Left forelimb (tissue), 1 donor: ENCODE measurements around the gene PPP1R13L.

Experiments
- DNase-seq: peaks from one replicate; pipeline ENCODE4 v3.0.0-alpha.2; 2018; ENCODE audit warnings: low spot score

Gene PPP1R13L

DNA sequence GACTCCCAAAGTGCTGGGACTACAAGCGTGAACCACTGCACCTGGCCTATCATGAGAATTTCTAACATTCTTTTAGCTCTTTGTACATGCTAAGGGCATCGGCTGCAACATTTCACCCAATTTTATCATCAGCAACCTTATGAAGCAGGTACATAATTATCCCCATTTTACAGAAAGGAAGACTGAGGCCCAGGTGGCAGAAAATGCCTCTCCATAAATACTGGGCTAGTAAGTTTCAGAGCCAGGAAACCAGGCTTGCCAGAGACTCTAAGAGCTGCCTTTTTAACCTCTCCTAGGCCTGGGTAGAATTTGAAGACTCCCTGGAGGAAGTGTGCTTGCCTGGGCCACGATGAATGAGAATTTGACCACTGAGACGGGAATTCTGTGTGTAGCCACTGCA is 36.7 kb downstream of the PPP1R13L start:
- no peak for DNase-seq

GRCh38 chr19:45364696-45365095 is 40.2 kb downstream of the PPP1R13L start:
- DNase-seq, result no peak

GRCh38 chr19:45363861-45364459 is 40.9 kb downstream of the PPP1R13L start:
- no peak for DNase-seq

- no peak for DNase-seq
These were observed 42.6 kb downstream of the PPP1R13L start for GRCh38 chr19:45362291-45362690.

DNA sequence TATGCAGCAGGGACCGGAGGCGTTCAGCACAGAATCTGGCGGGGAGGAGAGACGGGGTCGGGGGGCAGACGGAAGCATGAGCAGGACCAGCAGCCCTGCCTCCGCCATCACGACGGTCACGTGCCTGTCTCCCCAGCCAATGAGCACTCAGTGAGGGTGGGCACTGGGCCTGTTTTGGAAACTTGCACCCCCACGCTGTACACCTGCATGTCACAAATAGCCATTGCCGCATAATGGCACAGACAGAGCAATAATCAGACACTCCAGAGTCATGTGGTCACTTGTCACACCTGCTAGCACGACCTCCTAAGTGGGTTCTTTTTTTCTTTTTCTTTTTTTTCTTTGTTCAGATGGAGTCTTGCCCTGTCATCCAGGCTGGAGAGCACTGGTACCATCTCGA is 43.3 kb downstream of the PPP1R13L start:
- no peak for DNase-seq

GRCh38 chr19:45358213-45358792 is 46.6 kb downstream of the PPP1R13L start:
- DNase-seq, result no peak

GRCh38 chr19:45357445-45357783 is 47.5 kb downstream of the PPP1R13L start:
- no peak for DNase-seq

DNA sequence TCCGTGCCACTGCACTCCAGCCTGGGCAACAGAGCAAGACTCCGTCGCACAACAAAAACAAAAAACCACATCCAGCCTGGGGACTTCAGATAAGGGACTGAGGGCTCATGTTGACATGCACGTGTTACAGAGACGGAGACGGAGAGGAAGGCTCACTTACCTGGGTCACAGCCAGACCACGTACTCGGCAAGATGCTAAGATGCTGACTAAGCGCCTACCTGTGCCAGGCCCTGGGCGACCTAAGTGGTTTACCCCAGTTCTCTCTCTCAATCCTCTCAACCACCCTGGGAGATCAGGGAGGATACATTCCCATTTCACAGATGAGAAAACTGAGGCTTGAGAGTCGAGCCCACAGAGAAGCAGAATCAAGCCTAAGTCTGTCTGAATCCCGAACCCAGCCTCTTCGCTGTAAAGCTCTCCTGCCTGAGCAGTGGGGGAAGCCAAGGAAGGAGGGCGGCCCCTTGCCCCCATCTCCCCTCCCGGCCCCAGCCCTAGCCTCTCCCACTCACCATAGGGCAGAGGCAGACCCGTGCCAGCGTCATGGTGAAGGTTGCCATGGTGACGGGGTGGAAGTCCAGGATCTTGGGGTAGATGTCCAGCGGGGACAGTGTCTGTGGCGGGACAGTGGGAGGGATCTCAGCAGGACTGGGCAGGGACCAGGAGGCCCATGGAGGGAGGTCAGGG is 48.0 kb downstream of the PPP1R13L start:
- no peak for DNase-seq

GRCh38 chr19:45355910-45356309 is 49.0 kb downstream of the PPP1R13L start:
- no peak for DNase-seq

DNA sequence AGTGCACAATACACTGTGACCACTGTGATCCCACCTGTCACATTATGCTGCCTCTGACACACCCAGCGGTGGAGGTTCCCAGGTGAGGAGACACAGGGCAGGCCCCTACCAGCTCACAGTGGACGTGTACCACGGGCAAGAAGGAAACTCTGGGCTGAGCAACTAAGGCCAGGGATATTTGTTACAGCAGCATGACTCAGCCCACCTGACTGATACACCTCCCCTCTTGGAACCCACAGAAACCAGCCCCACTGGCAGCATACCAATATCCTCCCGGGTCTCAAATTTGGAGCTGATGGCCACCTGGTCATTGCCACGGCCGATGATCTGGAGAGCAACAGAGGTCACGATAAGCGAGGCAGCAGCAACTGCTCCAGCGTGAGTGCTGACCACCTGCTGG is 49.5 kb downstream of the PPP1R13L start:
- DNase-seq, result no peak

DNA sequence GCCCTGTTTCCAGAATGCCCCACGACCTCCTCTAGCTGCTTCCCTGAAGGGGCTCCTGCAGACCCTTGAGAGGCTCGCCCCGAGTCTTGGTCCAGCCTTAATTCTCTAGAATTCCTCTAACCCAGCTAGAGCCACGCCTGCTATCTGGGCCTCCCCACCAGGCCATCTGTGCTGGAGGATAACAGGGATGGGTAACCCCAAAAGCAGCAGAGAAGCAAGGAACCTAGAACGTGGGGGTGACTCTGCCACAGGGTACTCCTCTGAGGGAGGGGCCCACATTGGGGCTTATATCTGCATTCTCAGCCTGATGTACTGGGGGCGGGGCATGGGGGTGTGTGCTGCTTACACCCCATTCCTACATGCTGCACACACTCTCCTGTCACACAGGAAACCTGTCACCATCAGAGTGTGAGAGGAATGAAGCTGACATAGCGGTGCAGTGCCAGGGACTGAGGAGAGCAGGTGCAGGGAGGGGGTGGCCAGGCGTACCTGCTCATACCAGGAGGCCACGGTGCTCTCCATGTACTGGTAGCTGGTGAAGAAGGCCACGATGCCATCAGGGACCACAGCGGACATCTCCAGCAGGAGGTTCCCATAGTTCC is 50.5 kb downstream of the PPP1R13L start:
- DNase-seq, result no peak

- no peak for DNase-seq
These were observed 51.7 kb downstream of the PPP1R13L start for GRCh38 chr19:45352914-45353796.

- no peak for DNase-seq
These were observed 52.4 kb downstream of the PPP1R13L start for GRCh38 chr19:45352471-45352870.

DNA sequence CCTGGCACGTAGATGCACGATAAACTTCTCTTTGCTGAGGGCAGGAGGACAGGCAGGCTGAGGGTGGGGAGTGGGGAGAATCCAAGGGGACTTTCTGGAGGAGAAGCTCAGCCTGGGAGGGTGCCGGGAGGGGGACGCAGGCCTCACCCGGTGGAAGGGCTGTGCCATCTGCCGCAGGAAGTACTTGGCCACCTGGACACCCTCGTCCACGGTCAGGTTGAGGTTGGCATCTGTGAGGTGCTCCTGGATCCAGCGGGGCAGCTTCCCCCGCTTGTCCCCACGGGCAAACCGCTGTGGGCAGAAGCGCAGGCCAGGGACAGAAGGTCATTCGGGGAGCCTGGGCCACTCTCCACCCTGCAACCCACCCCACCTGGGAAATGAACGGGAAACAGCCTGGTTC is 52.8 kb downstream of the PPP1R13L start:
- no peak for DNase-seq

DNA sequence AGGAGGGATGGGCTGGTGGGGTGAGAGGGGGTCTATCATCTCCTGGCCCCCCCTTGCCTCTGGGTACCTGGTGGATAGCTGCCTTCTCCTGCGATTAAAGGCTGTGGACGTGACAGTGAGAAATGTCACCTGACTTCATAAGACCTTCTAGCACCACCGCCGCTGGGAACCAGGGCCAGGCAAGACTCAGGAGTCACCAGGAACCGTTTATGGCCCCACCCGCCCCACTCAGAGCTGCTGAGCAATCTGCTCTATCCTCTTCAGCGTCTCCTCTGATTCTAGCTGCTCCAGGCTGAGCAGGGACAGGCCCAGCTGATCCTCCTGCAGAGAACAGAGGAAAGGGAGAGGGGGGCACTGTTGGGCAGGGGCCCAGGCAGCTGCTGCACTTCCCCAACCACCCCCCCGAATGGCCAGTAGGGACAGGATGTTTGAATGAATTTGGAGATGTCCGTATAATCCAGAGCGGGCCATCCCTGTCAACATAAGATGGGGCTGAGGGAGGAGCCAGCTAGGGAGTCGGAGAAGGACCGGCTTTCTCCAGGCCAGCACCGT is 53.4 kb downstream of the PPP1R13L start:
- DNase-seq, result no peak

DNA sequence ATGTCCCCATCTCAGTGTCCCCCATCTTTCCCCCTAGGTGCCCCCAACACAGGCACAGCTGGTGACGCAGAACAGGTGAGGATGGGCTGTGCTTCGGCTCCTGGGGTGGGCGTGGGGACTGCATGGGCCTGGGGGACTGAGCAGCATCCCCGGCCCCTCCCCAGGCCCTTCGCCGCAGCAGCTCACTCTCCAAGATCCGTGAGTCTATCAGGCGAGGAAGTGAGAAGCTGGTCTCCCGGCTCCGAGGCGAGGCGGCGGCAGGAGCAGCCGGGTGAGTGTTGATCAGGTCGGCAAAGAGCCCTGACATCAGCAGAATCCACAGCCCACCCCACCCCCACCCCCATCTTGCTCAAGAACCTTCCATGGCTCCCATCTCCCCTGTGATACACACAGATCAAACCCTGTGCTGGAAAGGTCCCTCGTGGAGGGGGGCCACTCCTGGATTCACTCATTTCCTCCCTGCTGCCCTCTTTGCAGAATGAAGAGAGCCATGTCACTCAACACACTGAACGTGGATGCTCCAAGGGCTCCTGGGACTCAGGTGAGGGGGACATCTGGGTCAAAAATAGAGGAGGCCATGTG is 54.3 kb downstream of the PPP1R13L start:
- no peak for DNase-seq

GRCh38 chr19:45349430-45349941 is 55.4 kb downstream of the PPP1R13L start:
- DNase-seq, result no peak

DNA sequence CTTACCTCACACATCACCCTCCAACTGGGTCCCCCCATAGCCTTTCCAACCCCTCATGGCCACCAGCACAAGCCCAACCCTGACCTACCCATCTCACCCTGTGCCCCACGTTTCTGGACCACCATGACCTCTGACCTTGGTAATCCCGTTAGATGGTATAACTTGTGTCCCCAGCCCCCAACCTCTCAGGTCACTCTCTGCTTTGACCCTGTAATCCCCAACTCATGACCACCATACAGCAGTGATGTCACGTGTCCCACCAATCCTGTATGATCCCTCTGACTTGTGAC is 55.8 kb downstream of the PPP1R13L start:
- DNase-seq, result no peak

- DNase-seq, result no peak
These were observed 56.3 kb downstream of the PPP1R13L start for GRCh38 chr19:45348367-45349125.

- DNase-seq, result no peak
These were observed 57.1 kb downstream of the PPP1R13L start for GRCh38 chr19:45347570-45348366.
